Kidney (tissue), 14 donors: ENCODE results near the gene GLG1. TPM values are rescaled to one million over a fixed set of nuclear protein-coding genes. Genes with fewer than 3 reads are reported as not detected.

Experiments
- DNase-seq, 5 donors: peaks; one replicate each; pipeline ENCODE4 v3.0.0-alpha.2; 2013 to 2020
- FAIRE-seq: peaks from 2 replicates; lab custom pipeline; 2012; peaks lifted over from hg19 to GRCh38; lab: Jason Lieb, UNC
- H3K27ac ChIP-seq, 2 donors: one replicate each; pipeline ENCODE4 v1.7.0; 2013; ENCODE audit warnings: low read depth in 2 of 2, low read length in 2 of 2, inconsistent platforms in 1 of 2
- H3K27me3 ChIP-seq: one replicate; pipeline ENCODE4 v1.7.1; 2013; ENCODE audit warnings: low read length, inconsistent platforms; ENCODE audit not compliant: control insufficient read depth, insufficient read depth
- H3K36me3 ChIP-seq, 3 donors: one replicate each; pipeline versions ENCODE4 v1.7.0 to v1.7.1; 2013; ENCODE audit warnings: low read length in 3 of 3, control low read depth in 1 of 3, inconsistent platforms in 1 of 3; ENCODE audit not compliant: insufficient read depth in 3 of 3, control insufficient read depth in 2 of 3
- H3K4me1 ChIP-seq, 3 donors: one replicate each; pipeline versions ENCODE4 v1.7.0 to v1.7.1; 2013; ENCODE audit warnings: low read length in 3 of 3, inconsistent platforms in 1 of 3, low read depth in 1 of 3; ENCODE audit not compliant: control insufficient read depth in 2 of 3, insufficient read depth in 2 of 3
- H3K4me3 ChIP-seq, 3 donors: one replicate each; pipeline versions ENCODE4 v1.7.0 to v1.8.1; 2013; ENCODE audit warnings: low read length in 3 of 3, control low read depth in 1 of 3, inconsistent platforms in 1 of 3
- H3K9ac ChIP-seq, 3 donors: one replicate each; pipeline versions ENCODE4 v1.7.0 to v1.7.1; 2013; ENCODE audit warnings: low read length in 3 of 3, control low read depth in 1 of 3, inconsistent platforms in 1 of 3
- H3K9me3 ChIP-seq, 3 donors: one replicate each; pipeline versions ENCODE4 v1.7.0 to v1.7.1; 2013; ENCODE audit warnings: low read length in 3 of 3, control low read depth in 1 of 3, inconsistent platforms in 1 of 3; ENCODE audit not compliant: control insufficient read depth in 2 of 3, insufficient read depth in 1 of 3
- CTCF ChIP-seq: IDR thresholded peaks from 3 replicates; pipeline ENCODE4 v1.5.1; 2012; ENCODE audit warnings: mild to moderate bottlenecking, moderate library complexity, borderline replicate concordance; ENCODE audit not compliant: insufficient read depth; ENCODE audit errors: extremely low read depth
- intact Hi-C: fragments of 100-400 bp; cut with DNase I; formaldehyde crosslinking; loops from one replicate; pipeline ENCODE4 v1.11.1; 2022
- polyA plus RNA-seq: library from polyadenylated mRNA; stranded (reverse); fragments of 350-450 nt; fragmentation: Illumina TruSeq; extraction: RNeasy Lipid Tissue Mini Kit (QIAGEN cat#74804); gene quantifications from one replicate; pipeline ENCODE4 v1.2.3, GENCODE V29; 2014; ENCODE audit warnings: low read depth, low replicate concordance; ENCODE audit not compliant: insufficient read depth
- total RNA-seq: library from RNA; stranded (reverse); fragmentation: NEBNext Ultra II Directional; extraction: Animal tissue kit (Norgen Biotek cat#: 25700); gene quantifications from one replicate; pipeline ENCODE4 v1.2.1, GENCODE V29; 2021
- donor health status: control.
- donor health status: control.
- donor health status: control.
- donor health status: control.
- donor health status: control.
- donor health status: DM: yes; HTN: yes; CAD: no.
- donor health status: Normal renal cell carcinoma (clear cell type).

GLG1 gene
- total and polyA plus RNA-seq, 2 donors from 2014 or later = 58.8 to 167 TPM

DNA sequence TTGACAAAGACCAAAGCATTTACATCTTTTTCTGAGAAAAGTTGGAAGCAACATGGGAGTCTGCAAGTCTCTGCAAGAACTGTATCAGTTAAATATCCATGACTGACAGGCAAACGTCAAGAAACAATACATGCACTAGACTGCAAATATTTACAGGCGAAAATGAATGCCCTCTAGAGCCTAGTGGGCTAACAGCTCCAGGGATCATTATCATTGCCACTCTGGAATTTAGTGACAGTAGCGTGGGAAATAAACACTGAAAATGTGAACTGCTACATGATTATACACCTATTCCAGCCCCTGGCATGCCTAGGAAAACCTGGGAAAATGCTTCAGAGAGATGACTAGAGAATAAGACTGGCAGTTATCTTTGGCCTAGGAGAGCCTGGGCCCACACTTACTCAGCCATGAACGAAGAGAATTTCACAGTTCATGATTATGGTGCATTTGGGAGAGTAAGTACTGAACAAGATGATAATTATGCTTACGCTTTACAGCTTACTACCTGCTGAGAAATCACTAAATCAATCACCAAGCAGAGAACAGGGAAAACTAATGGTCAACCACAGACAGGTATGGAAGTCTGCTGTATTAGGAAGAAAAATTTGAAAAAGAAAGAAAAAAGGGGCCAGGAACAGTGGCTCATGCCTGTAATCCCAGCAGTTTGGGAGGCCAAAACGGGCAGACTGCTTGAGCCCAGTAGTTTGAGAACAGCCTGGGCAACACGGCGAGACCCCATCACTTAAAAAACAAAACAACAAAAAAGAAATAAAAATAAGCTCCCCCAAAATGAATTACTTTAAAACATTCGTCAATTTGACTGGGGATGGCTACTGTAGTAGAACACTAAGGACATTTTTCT is 119.0 kb downstream of the GLG1 start:
- Histone ChIP-seq H3K4me1 (no peaks in the 10 kb centered on the region), H3K27me3 (no peaks in the 10 kb centered on the region), H3K27ac (no peak overlapping the region), H3K4me3 (no peak overlapping the region), H3K9ac (no peak overlapping the region), H3K36me3 (peaks cover 10 to 40% (median 15%) of the 10 kb centered on the region in 3 donors), H3K9me3 (no peaks in the 10 kb centered on the region)
- TF ChIP-seq CTCF = no peak
- intact Hi-C loops = no loop called here
- FAIRE-seq = no peak
- DNase-seq = peak in 1 of 5 donors; percentile 26

DNA sequence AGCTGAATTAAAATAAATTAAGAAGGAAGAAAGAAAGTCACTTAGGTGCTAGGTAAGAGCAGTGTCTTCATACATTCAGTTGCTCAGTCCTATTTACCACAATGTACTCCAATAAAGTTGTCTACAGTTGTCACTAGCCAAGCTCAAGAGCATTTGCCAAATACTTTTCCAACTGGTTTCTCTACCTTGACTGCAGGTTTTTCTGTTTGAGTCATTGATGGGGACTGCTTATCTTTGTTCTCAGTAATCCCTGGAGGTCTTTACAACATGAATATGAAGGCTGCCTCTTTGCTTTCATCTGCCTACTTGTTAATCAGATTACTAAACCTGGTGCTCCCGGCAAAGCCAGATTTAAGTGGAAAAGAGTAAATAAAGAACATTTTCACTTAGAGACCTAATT is 121.0 kb downstream of the GLG1 start:
- Histone ChIP-seq H3K27me3 (no peaks in the 10 kb centered on the region), H3K9me3 (no peaks in the 10 kb centered on the region), H3K4me1 (peaks cover 0 to 3% (median 0%) of the 10 kb centered on the region in 3 donors), H3K36me3 (peaks cover 7 to 36% (median 13%) of the 10 kb centered on the region in 3 donors), H3K4me3 (no peak overlapping the region), H3K9ac (no peak overlapping the region), H3K27ac (no peak overlapping the region)
- intact Hi-C loops = no loop called here
- TF ChIP-seq CTCF = no peak
- FAIRE-seq (no peak), DNase-seq (no peak)

GRCh38 chr16:74480150-74481029 is 126.5 kb downstream of the GLG1 start:
- Histone ChIP-seq H3K27ac (peak overlapping the region; percentile 7 to 56), H3K36me3 (peaks cover 4 to 32% (median 8%) of the 10 kb centered on the region in 3 donors), H3K9ac (no peak overlapping the region), H3K9me3 (no peaks in the 10 kb centered on the region), H3K4me1 (peaks cover 0 to 8% (median 8%) of the 10 kb centered on the region in 3 donors), H3K4me3 (no peak overlapping the region), H3K27me3 (no peaks in the 10 kb centered on the region)
- intact Hi-C loops = no loop called here
- DNase-seq (peak in 4 of 5 donors; percentile 27 to 79 (median 40)), FAIRE-seq (no peak)
- TF ChIP-seq CTCF = no peak
